NCI-H345 treated with DMSO at 0.1 percent for 48 hours (cell line): ENCODE measurements around the gene SRSF12.
"Not testable (repeated sequence)": the region's sequence is repeated elsewhere in the genome, so short reads cannot be mapped to it uniquely, and the experiment has no call there.

Source experiments
- DNase-seq: peaks from one replicate; lab custom pipeline; 2025; ENCODE audit not compliant: unreplicated experiment; lab: John Stamatoyannopoulos, UW

SRSF12 gene

DNA sequence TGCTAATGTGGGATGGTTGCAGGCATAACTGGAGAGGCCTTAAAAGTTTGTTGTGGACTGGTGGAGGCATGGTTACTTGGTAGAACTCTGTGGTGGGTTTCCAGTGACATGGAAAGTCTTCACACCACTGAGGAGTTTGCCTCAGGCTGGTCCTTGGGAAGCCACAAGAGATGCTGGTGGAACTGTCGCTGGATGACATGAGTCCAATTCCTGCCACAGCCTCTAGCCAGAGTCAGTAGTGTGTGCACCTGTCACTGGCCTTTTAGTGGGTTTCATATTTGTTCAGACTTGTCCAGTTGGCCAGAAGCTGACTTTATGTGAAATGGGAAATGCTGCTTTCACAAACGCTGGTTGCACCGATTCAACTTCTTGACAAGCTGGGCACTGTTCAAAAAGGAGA lies 13.7 kb upstream of the SRSF12 start:
- no peak for DNase-seq

DNA sequence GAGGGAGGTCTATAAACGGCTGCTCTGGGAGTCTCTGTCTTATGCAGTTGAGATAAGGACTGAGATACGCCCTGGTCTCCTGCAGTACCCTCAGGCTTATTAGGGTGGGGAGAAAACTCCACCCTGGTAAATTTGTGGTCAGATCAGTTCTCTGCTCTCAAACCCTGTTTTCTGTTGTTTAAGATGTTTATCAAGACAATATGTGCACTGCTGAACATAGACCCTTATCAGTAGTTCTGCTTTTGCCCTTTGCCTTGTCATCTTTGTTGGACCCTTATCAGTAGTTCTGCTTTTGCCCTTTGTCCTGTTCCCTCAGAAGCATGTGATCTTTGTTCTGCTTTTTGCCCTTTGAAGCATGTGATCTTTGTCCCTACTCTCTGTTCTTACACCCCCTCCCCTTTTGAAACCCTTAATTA lies 10.4 kb upstream of the SRSF12 start:
- not testable (repeated sequence) for DNase-seq

- peak; percentile 19 for DNase-seq
These were observed 4.8 kb upstream of the SRSF12 start for GRCh38 chr6:89122625-89123024.

GRCh38 chr6:89121934-89122333 lies 4.1 kb upstream of the SRSF12 start:
- DNase-seq = no peak

- no peak for DNase-seq
These were observed 2.5 kb upstream of the SRSF12 start for GRCh38 chr6:89120371-89120770.

DNA sequence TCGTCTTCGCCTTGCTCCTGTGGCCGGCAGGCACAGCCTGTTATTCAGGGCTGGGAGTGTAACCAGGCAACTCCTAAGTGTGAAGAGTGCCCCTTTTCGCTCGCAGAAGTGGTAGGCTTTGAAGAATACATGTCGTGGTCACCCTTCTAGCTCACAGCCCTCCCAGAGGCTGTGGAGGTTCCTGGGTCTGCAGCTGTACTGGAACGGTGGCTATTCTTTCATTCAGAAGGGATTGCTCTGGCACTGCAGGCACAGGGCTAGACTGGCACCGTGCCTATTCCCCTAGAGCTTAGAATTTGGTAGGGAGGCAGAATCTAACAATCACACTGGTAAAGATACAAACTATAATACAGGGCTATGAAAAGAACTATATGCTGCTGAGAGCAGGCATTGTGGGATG lies 1.1 kb upstream of the SRSF12 start:
- peak; percentile 25 for DNase-seq

DNA sequence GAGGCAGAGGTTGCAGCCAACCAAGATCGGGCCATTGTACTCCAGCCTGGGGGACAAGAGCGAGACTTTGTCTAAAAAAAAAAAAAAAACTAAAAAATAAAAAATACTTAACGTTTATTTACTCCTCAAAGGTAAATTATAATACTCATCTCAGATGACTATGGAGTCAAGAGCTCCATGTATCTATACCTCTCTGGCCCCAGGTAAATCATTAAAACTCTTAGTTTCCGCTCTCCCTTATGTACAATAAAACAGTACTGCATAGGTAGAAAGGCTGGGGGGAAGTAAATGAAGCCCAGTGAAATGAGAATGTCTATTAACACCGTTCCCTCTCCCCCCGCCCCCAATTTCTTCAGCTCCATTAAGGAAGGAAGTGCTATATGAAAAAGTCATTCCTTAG lies 1.2 kb downstream of the SRSF12 start:
- DNase-seq = peak; percentile 25

DNA sequence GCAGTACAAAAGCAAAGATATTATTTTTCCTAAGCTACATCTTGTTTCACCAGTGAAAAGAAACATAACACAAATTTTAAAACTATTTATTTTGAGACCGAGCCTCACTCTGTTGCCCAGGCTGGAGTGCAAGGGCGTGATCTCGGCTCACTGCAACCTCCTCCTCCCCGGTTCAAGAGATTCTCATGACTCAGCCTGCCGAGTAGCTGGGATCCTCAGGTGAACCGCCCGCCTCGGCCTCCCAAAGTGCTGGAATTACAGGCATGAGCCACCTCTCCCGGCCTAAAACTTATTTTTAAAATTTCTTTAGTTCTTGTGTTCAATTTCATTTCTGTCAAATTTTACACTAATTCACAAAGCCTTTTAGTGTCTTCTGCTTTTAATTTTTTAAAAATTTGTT lies 5.9 kb downstream of the SRSF12 start:
- no peak for DNase-seq

DNA sequence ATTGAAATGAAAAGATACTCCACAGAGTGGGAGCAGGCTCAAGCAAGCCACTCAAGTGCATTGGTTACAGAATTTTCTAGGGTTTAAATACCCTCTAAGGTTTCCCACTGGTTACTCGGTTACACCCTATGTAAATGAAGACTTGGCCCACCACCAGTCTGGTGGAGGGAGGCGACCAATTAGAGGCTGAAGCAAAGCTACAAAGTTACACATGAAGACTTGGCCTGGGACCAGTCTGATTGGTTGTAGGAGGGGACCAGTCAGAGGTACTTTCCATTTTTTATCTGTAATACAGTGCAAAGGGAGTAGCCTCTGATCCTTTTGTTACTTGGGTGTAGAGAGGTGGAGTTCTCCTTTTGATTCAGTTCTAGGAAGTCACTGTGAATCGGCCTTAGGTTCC lies 7.6 kb downstream of the SRSF12 start:
- no peak for DNase-seq

GRCh38 chr6:89100114-89100513 lies 17.8 kb downstream of the SRSF12 start:
- DNase-seq = no peak

- no peak for DNase-seq
These were observed 19.4 kb downstream of the SRSF12 start for GRCh38 chr6:89098461-89098860.

DNA sequence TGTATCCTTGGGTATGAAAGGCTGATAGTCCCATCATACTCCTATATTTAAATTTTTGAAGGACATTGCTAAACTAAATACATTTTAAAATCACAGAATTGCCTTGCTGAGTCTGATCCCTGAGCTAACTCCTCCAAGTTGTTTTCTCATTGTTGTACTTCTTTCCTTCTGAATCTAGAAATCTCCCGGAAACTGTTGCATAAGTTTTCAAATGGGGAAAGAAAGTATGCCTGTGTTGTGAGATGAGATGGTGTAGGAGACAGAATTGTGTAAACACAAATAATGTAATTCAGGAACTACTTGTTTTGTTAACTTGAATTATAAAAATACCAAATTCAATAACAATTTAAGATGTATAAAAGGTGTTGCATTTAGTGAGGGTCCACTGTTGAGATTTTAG lies 30.0 kb downstream of the SRSF12 start:
- DNase-seq = no peak

DNA sequence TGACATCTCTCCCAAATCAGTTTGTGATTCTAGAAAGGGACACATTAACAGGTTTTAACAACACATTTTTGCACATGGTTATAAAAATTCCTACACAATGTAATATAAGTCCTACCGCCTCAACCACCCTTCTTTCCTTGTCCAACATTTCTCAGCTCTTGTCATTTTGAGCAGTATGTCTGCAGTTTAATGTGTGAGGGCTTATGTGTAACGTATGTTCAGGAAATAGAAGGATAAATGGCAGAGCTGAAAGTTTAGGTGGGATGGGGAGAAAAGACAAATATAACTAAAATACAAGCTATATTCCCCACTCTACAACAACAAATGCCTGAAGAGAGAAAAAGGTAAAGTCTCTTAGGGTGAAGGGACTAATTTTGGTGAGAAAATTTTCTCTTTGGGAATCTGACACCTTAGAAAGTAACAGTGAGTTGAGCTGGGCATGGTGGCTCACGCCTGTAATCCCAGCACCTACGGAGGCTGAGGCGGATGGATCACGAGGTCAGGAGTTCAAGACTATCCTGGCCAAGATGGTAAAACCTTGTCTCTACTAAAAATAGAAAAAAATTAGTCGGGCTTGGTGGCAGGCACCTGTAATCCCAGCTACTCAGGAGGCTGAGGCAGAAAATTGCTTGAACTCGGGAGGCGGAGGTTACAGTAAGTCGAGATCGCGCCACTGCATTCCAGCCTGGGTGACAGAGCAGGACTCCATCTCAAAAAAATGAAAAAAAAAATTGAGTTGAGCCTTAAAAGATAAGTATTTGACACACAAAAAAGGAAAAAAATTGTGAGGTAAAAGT lies 32.3 kb downstream of the SRSF12 start:
- DNase-seq = no peak

DNA sequence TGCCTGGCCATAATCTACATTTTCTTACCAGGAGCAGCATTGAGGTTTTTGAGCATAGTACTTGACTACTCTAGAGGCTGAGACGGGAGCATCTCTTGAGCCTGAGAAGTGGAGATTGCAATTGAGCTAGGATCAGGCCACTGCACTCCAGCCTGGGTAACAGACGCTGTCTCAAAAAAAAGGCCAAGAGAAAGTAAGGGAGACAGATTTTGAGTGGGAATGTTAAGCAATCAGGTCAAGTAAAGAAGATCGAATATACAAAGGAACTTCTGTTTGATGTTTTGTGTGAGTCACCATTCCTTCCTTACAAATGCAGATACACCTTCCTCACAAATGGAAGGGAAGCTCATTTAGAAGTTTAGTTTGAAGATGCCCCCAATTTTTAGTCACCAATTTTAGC lies 32.9 kb downstream of the SRSF12 start:
- no peak for DNase-seq

- no peak for DNase-seq
These were observed 33.3 kb downstream of the SRSF12 start for GRCh38 chr6:89084542-89084941.

- DNase-seq = no peak
These were observed 35.4 kb downstream of the SRSF12 start for GRCh38 chr6:89082486-89082891.

- DNase-seq = peak; percentile 94
These were observed 36.2 kb downstream of the SRSF12 start for GRCh38 chr6:89081423-89082322.

GRCh38 chr6:89081129-89081422 lies 36.8 kb downstream of the SRSF12 start:
- no peak for DNase-seq

DNA sequence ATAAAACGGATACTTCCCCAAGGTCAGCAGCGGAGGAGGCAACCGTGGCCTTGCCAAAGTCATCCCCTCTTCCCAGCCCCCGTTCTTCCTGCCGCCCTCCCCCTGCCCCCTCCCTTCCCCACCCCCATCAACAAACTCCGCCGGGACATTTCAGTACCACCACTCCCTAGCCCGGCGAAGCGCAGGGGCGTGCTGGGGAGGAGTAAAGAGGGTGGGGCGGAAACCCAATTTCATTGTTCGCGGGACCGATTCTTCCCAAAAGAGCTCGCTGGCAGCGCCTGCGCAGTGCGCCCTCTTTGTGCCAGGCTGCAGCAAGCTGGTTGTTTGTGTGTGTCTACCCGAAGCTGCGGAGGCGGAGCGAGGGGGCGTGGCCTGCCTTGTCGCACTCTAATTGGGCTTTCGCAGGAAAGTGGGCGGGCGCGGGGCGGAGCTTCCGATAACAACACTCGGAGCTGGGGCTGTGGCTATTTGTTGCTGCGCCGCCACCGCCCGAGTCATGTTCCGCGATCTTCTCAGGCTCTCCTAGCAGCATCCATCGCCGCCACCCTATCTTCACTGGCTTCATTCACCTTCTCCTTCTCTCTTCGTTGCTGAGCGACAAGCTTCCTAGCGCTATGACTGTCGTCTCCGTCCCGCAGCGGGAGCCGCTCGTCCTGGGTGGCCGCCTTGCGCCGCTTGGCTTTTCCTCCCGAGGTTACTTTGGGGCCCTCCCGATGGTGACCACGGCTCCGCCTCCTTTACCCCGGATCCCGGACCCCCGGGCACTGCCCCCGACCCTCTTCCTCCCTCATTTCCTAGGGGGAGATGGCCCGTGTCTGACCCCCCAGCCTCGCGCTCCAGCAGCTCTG lies 37.4 kb downstream of the SRSF12 start, which contains the start of gene PNRC1:
Gene PNRC1, plus strand, starts transcription at position 471 of the 848 bp plus-strand sequence. Its CDS starts 144 bp downstream, at position 615.
- DNase-seq = peak; percentile 98

- DNase-seq = peak; percentile 54
These were observed 38.2 kb downstream of the SRSF12 start for GRCh38 chr6:89079511-89080234.

DNA sequence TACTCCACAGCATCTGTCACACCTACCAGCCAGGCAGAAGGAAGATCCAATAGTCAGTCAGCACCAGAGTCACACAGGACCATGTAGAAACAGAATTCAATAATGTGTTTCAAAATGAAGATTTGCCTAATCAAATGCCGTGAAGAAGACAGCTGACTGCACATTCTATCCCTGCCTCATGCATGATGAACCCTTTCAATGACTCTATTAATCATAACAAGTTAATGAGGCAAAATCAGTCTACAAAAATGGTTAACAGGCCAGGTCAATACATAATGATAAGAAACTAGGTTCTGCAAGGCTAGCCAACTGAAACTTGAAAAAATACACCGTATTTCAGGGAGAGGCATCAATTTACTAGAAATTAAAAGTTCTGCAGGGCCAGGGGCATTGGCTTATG lies 44.0 kb downstream of the SRSF12 start:
- DNase-seq = no peak
